A673 (cell line): ENCODE results near the gene SLC4A2. TPM values are rescaled to one million over a fixed set of nuclear protein-coding genes. Genes with fewer than 3 reads are reported as not detected.

Source experiments
- BruUV-seq: library from RNA; stranded (reverse); fragments of 400-500 nt; replicated peaks from 2 replicates; lab custom pipeline; 2021; lab: Mats Ljungman, UMichigan
- CTCF ChIA-PET: fragments of 300-600 bp; sonication (Branson Sonifier 250); formaldehyde crosslinking; loops from one replicate; lab custom pipeline; 2022; ENCODE audit warnings: antibody characterized with exemption; lab: Charles Lee
- POLR2A ChIA-PET: fragments of 300-600 bp; sonication (Branson Sonifier 250); formaldehyde crosslinking; loops from one replicate; lab custom pipeline; 2022; ENCODE audit warnings: antibody characterized with exemption; ENCODE audit not compliant: low non-redundant PET; lab: Charles Lee
- DNase-seq: peaks from one replicate; pipeline ENCODE4 v3.0.0-alpha.2; 2015; ENCODE audit warnings: low spot score
- H3K27ac ChIP-seq: fragments of 200-600 bp; sonication (generic); 2 replicates; pipeline ENCODE4 v1.5.1; 2016; ENCODE audit warnings: mixed run types, low read depth, mild to moderate bottlenecking, mixed read lengths, antibody characterized with exemption, low read length; ENCODE audit not compliant: poor library complexity, severe bottlenecking
- H3K27me3 ChIP-seq: fragments of 200-600 bp; sonication (generic); replicated peaks from 2 replicates; pipeline ENCODE4 v1.6.1; 2017; ENCODE audit warnings: mixed run types, low read depth, mild to moderate bottlenecking, mixed read lengths, antibody characterized with exemption, low read length; ENCODE audit not compliant: insufficient read depth, poor library complexity
- H3K36me3 ChIP-seq: fragments of 200-600 bp; sonication (generic); 2 replicates; pipeline ENCODE4 v1.6.1; 2016; ENCODE audit warnings: mixed run types, mild to moderate bottlenecking, mixed read lengths, antibody characterized with exemption, low read length; ENCODE audit not compliant: insufficient read depth, poor library complexity, severe bottlenecking
- H3K4me1 ChIP-seq: fragments of 200-600 bp; sonication (generic); 2 replicates; pipeline ENCODE4 v1.6.1; 2017; ENCODE audit warnings: mixed run types, mild to moderate bottlenecking, mixed read lengths, antibody characterized with exemption, low read length; ENCODE audit not compliant: insufficient read depth, poor library complexity, severe bottlenecking
- H3K4me3 ChIP-seq: fragments of 200-600 bp; sonication (generic); 2 replicates; pipeline ENCODE4 v1.5.1; 2016; ENCODE audit warnings: low read depth, mixed run types, mild to moderate bottlenecking, mixed read lengths, low read length; ENCODE audit not compliant: poor library complexity, severe bottlenecking
- H3K9me3 ChIP-seq: fragments of 200-600 bp; sonication (generic); 2 replicates; pipeline ENCODE4 v1.6.1; 2016; ENCODE audit warnings: mixed run types, low read depth, mild to moderate bottlenecking, mixed read lengths, antibody characterized with exemption, low read length; ENCODE audit not compliant: poor library complexity, severe bottlenecking
- EZH2 ChIP-seq: fragments of 200-600 bp; sonication (generic); IDR thresholded peaks from 2 replicates; pipeline ENCODE4 v1.6.1; 2017; ENCODE audit warnings: borderline replicate concordance, low read depth, mild to moderate bottlenecking, mixed read lengths, antibody characterized with exemption, low read length; ENCODE audit not compliant: poor library complexity, severe bottlenecking
- intact Hi-C: fragments of 100-400 bp; cut with micrococcal nuclease; formaldehyde crosslinking; loops from one replicate; pipeline ENCODE4 v1.10.0; 2022; ENCODE audit not compliant: unreplicated experiment
- total RNA-seq: library from RNA; stranded (reverse); gene quantifications from 2 replicates; pipeline ENCODE4 v1.2.3, GENCODE V29; 2021
- TF ChIP-seq, protein P1 (sequence below): fragments of 300-800, 200-600 bp; sonication (generic); conservative IDR thresholded peaks from 2 replicates; pipeline ENCODE4 v1.5.1; 2017; ENCODE audit warnings: low read depth, mild to moderate bottlenecking, antibody characterized with exemption, low read length, moderate library complexity, mixed read lengths

The SLC4A2 gene
- total RNA-seq, 1 experiment from 2014 or later = 222 TPM

DNA sequence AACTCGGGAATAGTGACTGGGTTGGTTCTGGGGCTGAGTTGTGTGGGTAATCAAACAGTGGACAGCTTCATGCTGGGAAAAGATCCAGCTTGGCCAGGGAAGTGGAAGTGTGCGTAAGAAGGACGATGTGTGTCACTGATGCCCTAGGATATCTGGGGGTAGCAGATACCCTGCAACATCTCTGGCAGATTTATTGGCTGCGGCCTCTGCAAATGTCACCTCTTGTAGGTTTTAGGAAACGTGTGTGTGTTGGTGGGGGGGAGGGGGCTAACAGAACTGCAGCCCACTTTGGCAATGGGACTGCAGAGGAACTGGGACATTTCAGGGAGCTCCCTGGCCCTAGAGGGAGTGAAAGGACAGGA lies 25.9 kb downstream of the SLC4A2 start:
- intact Hi-C loops = no loop called here
- BruUV-seq = no TSS peak
- Histone ChIP-seq H3K27ac (no peak overlapping the region), H3K4me1 (peaks cover 44% of the 10 kb centered on the region), H3K9me3 (no peaks in the 10 kb centered on the region), H3K4me3 (peak overlapping the region; percentile 95), H3K36me3 (peaks cover 13% of the 10 kb centered on the region), H3K27me3 (no peaks in the 10 kb centered on the region)
- CTCF ChIA-PET = interaction anchor here (0.7 kb wide), 2 partner anchors 29 to 159 kb away, joined by 4 to 6 read pairs; no protein-coding TSS in a partner anchor
- DNase-seq = no peak
- TF ChIP-seq, protein P1, sequence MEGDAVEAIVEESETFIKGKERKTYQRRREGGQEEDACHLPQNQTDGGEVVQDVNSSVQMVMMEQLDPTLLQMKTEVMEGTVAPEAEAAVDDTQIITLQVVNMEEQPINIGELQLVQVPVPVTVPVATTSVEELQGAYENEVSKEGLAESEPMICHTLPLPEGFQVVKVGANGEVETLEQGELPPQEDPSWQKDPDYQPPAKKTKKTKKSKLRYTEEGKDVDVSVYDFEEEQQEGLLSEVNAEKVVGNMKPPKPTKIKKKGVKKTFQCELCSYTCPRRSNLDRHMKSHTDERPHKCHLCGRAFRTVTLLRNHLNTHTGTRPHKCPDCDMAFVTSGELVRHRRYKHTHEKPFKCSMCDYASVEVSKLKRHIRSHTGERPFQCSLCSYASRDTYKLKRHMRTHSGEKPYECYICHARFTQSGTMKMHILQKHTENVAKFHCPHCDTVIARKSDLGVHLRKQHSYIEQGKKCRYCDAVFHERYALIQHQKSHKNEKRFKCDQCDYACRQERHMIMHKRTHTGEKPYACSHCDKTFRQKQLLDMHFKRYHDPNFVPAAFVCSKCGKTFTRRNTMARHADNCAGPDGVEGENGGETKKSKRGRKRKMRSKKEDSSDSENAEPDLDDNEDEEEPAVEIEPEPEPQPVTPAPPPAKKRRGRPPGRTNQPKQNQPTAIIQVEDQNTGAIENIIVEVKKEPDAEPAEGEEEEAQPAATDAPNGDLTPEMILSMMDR = no peak
- TF ChIP-seq EZH2 = no peak
- POLR2A ChIA-PET = no interaction called here

DNA sequence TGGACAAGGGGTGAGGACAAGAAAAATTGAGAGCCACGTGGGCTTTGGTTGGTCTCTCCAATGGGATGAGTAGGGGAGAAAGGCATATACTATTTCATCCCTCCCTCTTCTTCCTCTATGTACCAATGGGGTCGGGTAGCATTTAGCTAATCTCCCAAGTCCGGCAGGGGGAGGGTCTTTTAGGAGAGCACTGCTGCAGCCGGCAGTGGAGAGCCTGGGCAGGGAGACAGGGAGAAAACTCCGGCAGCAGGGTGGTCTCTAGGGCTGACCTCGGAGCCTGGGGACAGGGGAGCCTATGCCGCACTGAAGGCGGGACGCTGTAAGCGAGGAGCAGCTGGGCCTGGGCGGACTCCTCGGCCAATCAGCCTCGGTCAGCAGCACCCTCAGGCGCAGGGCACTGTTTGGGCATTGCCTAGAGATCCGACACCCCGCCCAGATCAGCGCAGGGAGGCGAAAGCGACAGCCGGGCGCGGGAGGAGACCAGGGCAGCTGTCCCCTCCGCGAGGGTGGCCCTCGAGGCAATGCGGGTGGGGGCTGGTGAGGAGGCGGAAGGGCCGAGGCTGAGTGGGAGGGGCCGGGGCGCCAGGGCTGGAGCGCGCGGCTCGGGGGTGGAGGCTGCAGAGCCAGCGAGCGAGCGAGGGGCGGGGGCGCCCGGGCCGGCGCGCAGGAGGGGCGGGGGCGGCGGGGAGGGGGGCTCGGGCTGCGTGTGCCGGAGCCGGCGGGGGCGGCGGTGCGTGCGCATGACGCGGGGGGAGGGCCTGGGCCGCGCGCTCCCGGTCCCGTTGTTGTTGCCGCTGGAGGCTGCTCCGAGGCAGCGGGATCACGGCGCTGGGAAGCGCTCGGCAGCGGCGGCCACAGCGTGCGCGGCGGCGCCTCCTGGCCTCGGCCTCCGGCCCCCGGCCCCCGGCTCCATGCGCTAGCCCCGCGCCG lies 26.6 kb downstream of the SLC4A2 start, which contains the start of gene AGAP3:
AGAP3 (plus strand) TSS at position 785 of the 930 bp plus-strand sequence. CDS start 267 bp downstream, outside the sequence.
- Histone ChIP-seq H3K36me3 (peaks cover 13% of the 10 kb centered on the region), H3K4me3 (peak within 1 kb of the TSS; percentile 95), H3K9me3 (no peaks in the 10 kb centered on the region), H3K4me1 (peaks cover 44% of the 10 kb centered on the region), H3K27ac (peak within 1 kb of the TSS; percentile 92), H3K27me3 (no peaks in the 10 kb centered on the region)
- TF ChIP-seq, protein P1 = no peak
- TF ChIP-seq EZH2 = no peak
- peak; percentile 81 for DNase-seq
- BruUV-seq = no TSS peak
- POLR2A ChIA-PET = no interaction called here
- intact Hi-C loops = no loop called here
- CTCF ChIA-PET = interaction anchor here (0.7 kb wide), 1 partner anchor 158 kb away, joined by 4 read pairs; no protein-coding TSS in a partner anchor

DNA sequence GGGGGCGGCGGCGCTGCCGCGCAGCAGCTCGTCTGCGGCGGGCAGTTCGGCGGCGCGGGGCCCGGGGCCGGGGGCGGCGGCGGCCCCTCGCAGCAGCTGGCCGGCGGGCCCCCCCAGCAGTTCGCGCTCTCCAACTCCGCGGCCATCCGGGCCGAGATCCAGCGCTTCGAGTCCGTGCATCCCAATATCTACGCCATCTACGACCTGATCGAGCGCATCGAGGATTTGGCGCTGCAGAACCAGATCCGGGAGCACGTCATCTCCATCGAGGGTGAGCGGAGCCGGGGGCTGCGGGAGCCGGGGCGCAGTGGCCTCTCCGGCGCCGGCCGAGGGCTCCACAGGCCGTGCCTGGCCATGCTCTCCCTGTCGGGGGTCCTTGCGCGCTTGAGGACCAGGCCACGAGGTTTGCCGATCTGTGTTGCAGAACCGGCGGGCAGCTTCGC lies 27.4 kb downstream of the SLC4A2 start:
- H3K27me3 ChIP-seq = no peaks in the 10 kb centered on the region
- H3K9me3 ChIP-seq = no peaks in the 10 kb centered on the region
- H3K4me1 ChIP-seq = peaks cover 35% of the 10 kb centered on the region
- ChIA-PET CTCF (no interaction called here), POLR2A (no interaction called here)
- H3K36me3 ChIP-seq = peaks cover 13% of the 10 kb centered on the region
- peak overlapping the region; percentile 95 for H3K4me3 ChIP-seq
- TF ChIP-seq, protein P1 = no peak
- no peak for TF ChIP-seq EZH2
- H3K27ac ChIP-seq = peak overlapping the region; percentile 92
- intact Hi-C loops = no loop called here
- no TSS peak for BruUV-seq
- peak; percentile 55 for DNase-seq
